ENCODE measurements around the gene UGT1A8. TPM values are rescaled to one million over a fixed set of nuclear protein-coding genes. Genes with fewer than 3 reads are reported as not detected.

The UGT1A8 gene
- total and polyA plus RNA-seq, 9 of the 15 experiments (the other 6 are each of a cell fraction or from before 2014, with no cell fraction given): 0.04 TPM; not detected in 8

GRCh38 chr2:233743464-233744259 lies 126.2 kb downstream of the UGT1A8 start:
- peak; percentile 89 for ATAC-seq
- CTCF ChIA-PET (ENCODE audit: low intra/inter-chr PET ratio): no interaction called here
- peaks cover 0 to 7% of the 10 kb centered on the region in 2 experiments; a peak in 2 of 5 replicates for H3K4me1 ChIP-seq (replicated peaks in 1 of 2; ENCODE audit: control insufficient read depth in 2 of 2, insufficient read depth in 2 of 2, low read length in 2 of 2)
- no peaks in the 10 kb centered on the region for H3K9me3 ChIP-seq (replicated peaks; ENCODE audit: control insufficient read depth, insufficient read depth, low read depth, low read length)
- H3K79me2 ChIP-seq (ENCODE audit: control insufficient read depth, insufficient read depth, low read length): no peaks in the 10 kb centered on the region
- no peaks in the 10 kb centered on the region for H3K27me3 ChIP-seq (ENCODE audit: control insufficient read depth in 2 of 2, insufficient read depth in 2 of 2, low read length in 2 of 2)
- H3K9me1 ChIP-seq (ENCODE audit: control insufficient read depth, insufficient read depth, low read length): no peaks in the 10 kb centered on the region
- no peaks in the 10 kb centered on the region for H4K20me1 ChIP-seq (replicated peaks; ENCODE audit: control insufficient read depth, insufficient read depth, low read length)
- H3K27ac ChIP-seq (ENCODE audit: extremely low read depth, low read depth, low read length): no peak overlapping the region
- no peak overlapping the region for H2AFZ ChIP-seq (ENCODE audit: low read depth, low read length)
- POLR2A ChIA-PET: interaction anchor here (0.6 kb wide), 1 partner anchor 11 kb away, joined by 3 read pairs; no protein-coding TSS in a partner anchor
- no peaks in the 10 kb centered on the region for H3K36me3 ChIP-seq (ENCODE audit: control insufficient read depth, insufficient read depth, low read length)
- no TSS peak for BruUV-seq (replicated peaks)
- H3K9ac ChIP-seq (ENCODE audit: insufficient read depth in 1 of 2, low read depth in 2 of 2, low read length in 2 of 2): no peak overlapping the region; a peak in 1 of 4 replicates
- intact Hi-C loops (cut with micrococcal nuclease) (no loop called here), in situ Hi-C loops (cut with MboI) (no loop called here)
- H3K4me2 ChIP-seq (ENCODE audit: insufficient read depth, low read length): no peak overlapping the region
- DNase-seq (ENCODE audit: extremely low read depth in 1 of 4, low spot score in 3 of 4): peak; percentile 12 to 23 (median 20)
- H3K4me3 ChIP-seq: no peak overlapping the region
- no peak for FAIRE-seq
- WGBS (ENCODE audit: insufficient coverage, low coverage, missing lambda C conversion rate): 31% methylated on average over 26 of the region's 46 CpGs
- TF ChIP-seq ZBTB49 (CRISPR knock-in tag; IDR thresholded peaks at IDR 0.05; ENCODE audit: borderline replicate concordance) (no peak), TFAM (CRISPR knock-in tag; conservative IDR thresholded peaks at IDR 0.05) (no peak), ARID2 (IDR thresholded peaks at IDR 0.05) (no peak), CREM (IDR thresholded peaks at IDR 0.05; ENCODE audit: low read depth) (0 out of 2 replicates have a peak, but pooled peaks have one; percentile 10), TARDBP (IDR thresholded peaks at IDR 0.05) (no peak), ZNF507 (tag; conservative IDR thresholded peaks at IDR 0.05) (no peak), SIX5 (IDR thresholded peaks at IDR 0.05; ENCODE audit: borderline replicate concordance in 1 of 2, insufficient read depth in 1 of 2, low read depth in 1 of 2, low read length in 2 of 2) (no peak), RNF219 (CRISPR knock-in tag; IDR thresholded peaks at IDR 0.05) (no peak), TBP (optimal IDR thresholded peaks at IDR 0.05; ENCODE audit: low read depth, low read length) (no peak), HNRNPUL1 (IDR thresholded peaks at IDR 0.05; ENCODE audit: low read length) (no peak), ASH1L (IDR thresholded peaks at IDR 0.05; ENCODE audit: borderline replicate concordance, low read depth, partially characterized antibody) (no peak), MEF2A (IDR thresholded peaks at IDR 0.05; ENCODE audit: control insufficient read depth, low read depth, low read length) (no peak), RBFOX2 (IDR thresholded peaks at IDR 0.05; ENCODE audit: low read depth, low read length) (0 out of 2 replicates have a peak, but pooled peaks have one; percentile 16), ETV6 (IDR thresholded peaks at IDR 0.05; ENCODE audit: borderline replicate concordance in 1 of 2, low read depth in 2 of 2, low read length in 1 of 2) (no peak), ETV6 (CRISPR knock-in tag; IDR thresholded peaks at IDR 0.05; ENCODE audit: borderline replicate concordance) (no peak), POLR2G (IDR thresholded peaks at IDR 0.05; ENCODE audit: low read depth, low read length) (peak; percentile 42; the same call in 1 of the 2 replicates), KLF6 (CRISPR knock-in tag; IDR thresholded peaks at IDR 0.05; ENCODE audit: borderline replicate concordance) (no peak), ZNF77 (CRISPR knock-in tag; IDR thresholded peaks at IDR 0.05) (no peak), POLR2B (IDR thresholded peaks at IDR 0.05; ENCODE audit: low read depth, partially characterized antibody) (no peak)
